Epithelial cell of esophagus (primary cell): ENCODE measurements around the gene DPPA3.

Experiments
- DNase-seq: peaks from one replicate; pipeline ENCODE4 v3.0.0; 2010; ENCODE audit warnings: low read depth
- H3K4me3 ChIP-seq: 2 replicates; pipeline ENCODE4 v1.5.1; 2011; ENCODE audit warnings: mild to moderate bottlenecking, low read length, control low read depth
- CTCF ChIP-seq: IDR thresholded peaks from 2 replicates; pipeline ENCODE4 v1.5.1; 2011; ENCODE audit warnings: low read depth, mild to moderate bottlenecking, low read length, control low read depth, inconsistent platforms; ENCODE audit not compliant: insufficient read depth; ENCODE audit errors: missing control alignments

DPPA3 gene

GRCh38 chr12:7705846-7706245 lies 5.4 kb upstream of the DPPA3 start:
- TF ChIP-seq CTCF = no peak
- H3K4me3 ChIP-seq = no peak overlapping the region
- DNase-seq = no peak

DNA sequence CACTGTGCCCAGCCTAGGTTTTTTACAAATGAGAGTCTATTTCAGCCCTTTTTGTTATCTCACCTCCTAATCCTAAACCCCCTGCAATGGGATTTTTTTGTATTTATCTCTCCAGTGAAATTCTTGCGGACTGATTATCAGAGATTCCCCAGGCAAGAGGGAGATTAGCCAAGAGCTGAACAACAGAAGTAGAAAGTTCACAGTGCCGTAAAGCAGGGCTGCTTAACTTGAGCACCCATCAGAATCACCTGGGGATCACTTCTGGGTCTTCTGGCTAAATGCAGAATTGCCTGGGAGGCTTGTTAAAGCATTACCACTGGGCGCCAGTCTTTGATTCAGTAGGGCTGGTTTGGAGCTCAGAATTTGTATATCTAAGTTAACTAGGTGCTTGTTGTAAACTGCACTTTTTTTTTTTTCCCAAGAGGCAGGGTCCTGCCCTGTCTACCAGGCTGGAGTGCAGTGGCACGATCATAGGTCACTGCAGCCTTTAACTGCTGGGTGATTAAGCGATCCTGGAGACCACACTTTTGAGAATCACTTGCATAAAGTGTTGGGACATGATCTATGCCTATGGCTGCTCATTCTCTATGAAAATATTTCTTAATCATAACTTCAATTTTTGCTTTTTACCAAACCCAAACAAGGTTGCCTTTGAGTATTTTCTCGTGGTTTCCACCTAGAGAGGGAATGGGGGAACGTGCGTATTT lies 1.1 kb upstream of the DPPA3 start:
- no peak for TF ChIP-seq CTCF
- H3K4me3 ChIP-seq = no peak overlapping the region
- DNase-seq = no peak

GRCh38 chr12:7712841-7713442 lies 1.7 kb downstream of the DPPA3 start:
- no peak for TF ChIP-seq CTCF
- no peak for DNase-seq
- H3K4me3 ChIP-seq = no peak overlapping the region

GRCh38 chr12:7716381-7716780 lies 5.1 kb downstream of the DPPA3 start:
- no peak for TF ChIP-seq CTCF
- H3K4me3 ChIP-seq = no peak overlapping the region
- peak; percentile 2 for DNase-seq

DNA sequence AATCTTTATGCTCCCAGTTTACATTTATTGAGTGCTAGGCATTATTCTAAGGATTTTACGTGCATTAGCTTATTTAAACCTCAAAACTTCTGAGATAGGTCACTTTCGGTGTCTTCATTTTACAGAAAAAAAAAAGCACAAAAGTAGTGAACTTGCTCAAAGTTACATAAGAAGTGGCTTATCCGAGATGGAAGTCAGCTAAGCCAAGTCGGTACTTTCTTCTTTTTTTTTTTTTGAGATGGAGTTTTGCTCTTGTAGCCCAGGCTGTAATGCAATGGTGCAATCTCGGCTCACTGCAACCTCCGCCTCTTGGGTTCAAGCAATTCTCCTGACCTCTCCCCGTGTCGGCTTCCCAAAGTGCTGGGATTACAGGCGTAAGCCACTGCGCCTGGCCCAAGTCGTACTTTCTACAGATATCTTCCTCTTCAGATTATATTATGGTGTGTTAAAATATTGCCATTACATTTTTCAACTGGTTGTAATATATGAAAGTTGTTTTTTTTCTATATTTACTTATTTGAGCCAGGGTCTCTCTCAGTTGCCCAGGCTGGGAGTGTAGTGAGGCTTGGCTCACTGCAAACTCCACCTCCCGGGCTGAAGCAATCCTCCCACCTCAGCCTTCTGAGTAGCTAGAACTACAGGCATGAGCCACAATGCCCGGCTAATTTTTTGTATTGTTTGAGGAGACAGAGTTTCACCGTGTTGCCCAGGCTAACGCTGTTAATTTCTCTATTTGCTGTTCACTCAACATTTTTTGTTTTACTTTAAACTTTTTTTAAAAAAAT lies 8.9 kb downstream of the DPPA3 start:
- TF ChIP-seq CTCF = no peak
- H3K4me3 ChIP-seq = no peak overlapping the region
- DNase-seq = no peak

DNA sequence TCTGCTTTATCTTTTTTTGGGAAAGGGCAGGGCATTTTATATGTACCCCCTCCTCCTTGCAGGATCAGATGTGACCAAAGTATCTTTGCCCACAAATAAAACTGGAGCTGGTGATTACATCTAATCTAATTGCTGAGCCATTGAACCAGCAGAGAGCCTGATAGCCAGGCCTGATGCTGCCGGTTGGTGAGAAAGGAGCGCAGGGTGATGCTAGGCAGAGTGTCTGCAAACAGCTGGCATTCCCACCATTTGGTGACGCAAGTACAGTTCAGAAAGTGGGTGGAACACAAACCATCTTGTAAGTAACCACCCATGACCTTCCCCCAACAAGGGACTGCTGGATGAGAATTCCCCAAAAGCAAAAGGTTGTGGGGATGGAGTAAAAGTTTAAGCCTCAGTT lies 12.7 kb downstream of the DPPA3 start:
- no peak for DNase-seq
- TF ChIP-seq CTCF = no peak
- no peak overlapping the region for H3K4me3 ChIP-seq
